ENCODE results near the gene MRRF. TPM values are rescaled to one million over a fixed set of nuclear protein-coding genes. Genes with fewer than 3 reads are reported as not detected.

MRRF gene
- total and polyA plus RNA-seq, 2 of the 4 experiments (the other 2 are of a cell fraction): 32.1 to 38.0 TPM

DNA sequence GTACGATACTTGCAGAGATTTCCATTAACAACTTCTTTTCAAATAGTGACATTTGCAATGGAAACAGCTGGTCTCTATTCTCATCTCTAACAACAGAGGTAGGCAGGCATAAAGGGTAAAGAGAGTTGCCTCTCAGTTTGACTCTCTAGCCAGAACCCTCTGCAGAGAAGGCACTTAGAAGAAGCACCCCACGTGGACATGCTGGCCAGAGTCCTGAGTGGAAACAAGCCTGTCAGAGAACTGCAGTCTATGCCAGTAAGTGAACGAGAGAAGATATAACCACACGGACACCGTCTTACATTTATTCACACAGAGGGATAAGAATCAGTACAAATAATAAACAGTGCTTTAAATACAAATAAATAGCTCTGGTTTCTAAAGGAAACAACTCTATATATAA is 25.0 kb upstream of the MRRF start:
- Histone ChIP-seq H3K9ac (ENCODE audit: low read depth, low read length) (no peak overlapping the region), H3K14ac (replicated peaks; ENCODE audit: low read depth, low read length) (no peak overlapping the region), H3K27me3 (ENCODE audit: control insufficient read depth, insufficient read depth, low read length) (no peaks in the 10 kb centered on the region), H4K91ac (ENCODE audit: insufficient read depth, low read depth, low read length) (no peak overlapping the region), H3K4me1 (ENCODE audit: control insufficient read depth, insufficient read depth, low read length) (no peaks in the 10 kb centered on the region), H3K36me3 (ENCODE audit: control insufficient read depth, insufficient read depth, low read length) (peaks cover 24% of the 10 kb centered on the region), H4K20me1 (ENCODE audit: insufficient read depth, low read length) (no peaks in the 10 kb centered on the region), H2AK9ac (replicated peaks; ENCODE audit: low read depth, low read length, poor library complexity) (no peak overlapping the region), H3K18ac (ENCODE audit: low read depth, low read length) (no peak overlapping the region), H2AK5ac (ENCODE audit: low read depth, low read length) (no peak overlapping the region), H2BK15ac (ENCODE audit: low read depth, low read length) (no peak overlapping the region), H3K4me2 (ENCODE audit: low read depth, low read length) (no peak overlapping the region), H2BK5ac (ENCODE audit: low read depth, low read length, poor library complexity, severe bottlenecking) (no peak overlapping the region), H4K8ac (ENCODE audit: low read depth in 2 of 2, low read length in 2 of 2) (no peak overlapping the region), H3K27ac (ENCODE audit: insufficient read depth, low read length) (no peak overlapping the region), H2BK120ac (ENCODE audit: low read depth, low read length) (no peak overlapping the region), H3K79me1 (ENCODE audit: low read depth in 1 of 2, low read length in 2 of 2) (no peaks in the 10 kb centered on the region; a peak in 1 of 4 replicates), H3K4ac (ENCODE audit: low read depth, low read length) (no peak overlapping the region), H2AFZ (replicated peaks; ENCODE audit: low read length, poor library complexity) (no peak overlapping the region), H3K4me3 (ENCODE audit: insufficient read depth, low read depth, low read length) (no peak overlapping the region), H2BK20ac (ENCODE audit: low read depth, low read length) (no peak overlapping the region), H3K9me3 (ENCODE audit: control insufficient read depth, insufficient read depth, low read length) (no peaks in the 10 kb centered on the region), H3K23ac (ENCODE audit: low read depth, low read length) (no peak overlapping the region), H3K9me1 (ENCODE audit: insufficient read depth, low read length) (no peaks in the 10 kb centered on the region), H4K5ac (ENCODE audit: low read depth, low read length) (no peak overlapping the region), H3K56ac (ENCODE audit: extremely low read depth, insufficient read depth, low read length) (no peak overlapping the region)
- ChIA-PET CTCF (no interaction called here), POLR2A (ENCODE audit: unreplicated experiment) (no interaction called here)
- ATAC-seq (ENCODE audit: low read depth): no peak
- intact Hi-C loops (cut with micrococcal nuclease): loop anchor here (5.0 kb wide), 1 partner anchor 53 kb away; no protein-coding TSS in a partner anchor
- WGBS, 2 experiments (ENCODE audit: extremely low coverage in 2 of 2, insufficient read length in 1 of 2): 50% methylated on average over 1 of the region's 5 CpGs; no CpG with 5 or more reads in 1 of the 2 experiments
- dilution Hi-C loops (cut with HindIII; ENCODE audit: low sequenced_read_pairs, unreplicated experiment): no loop called here
- BruUV-seq (replicated peaks): no TSS peak
- DNase-seq: no peak
- TF ChIP-seq ELK1 (IDR thresholded peaks at IDR 0.05; ENCODE audit: borderline replicate concordance, low read depth, low read length): no peak
- TF ChIP-seq RCOR1 (IDR thresholded peaks at IDR 0.05; ENCODE audit: insufficient replicate concordance, low read length): no peak
- no peak for TF ChIP-seq NFE2L2 (IDR thresholded peaks at IDR 0.05; ENCODE audit: low read depth, low read length)
- TF ChIP-seq RFX5 (IDR thresholded peaks at IDR 0.05; ENCODE audit: low read depth, low read length): no peak
- TF ChIP-seq MAFK (IDR thresholded peaks at IDR 0.05; ENCODE audit: low read depth, low read length): no peak
- no peak for TF ChIP-seq MAZ (IDR thresholded peaks at IDR 0.05; ENCODE audit: borderline replicate concordance, low read depth, low read length)
- no peak for TF ChIP-seq CHD1 (IDR thresholded peaks at IDR 0.05; ENCODE audit: low read depth, low read length)
- no peak for TF ChIP-seq USF2 (IDR thresholded peaks at IDR 0.05; ENCODE audit: low read depth, low read length)
- TF ChIP-seq FOS (IDR thresholded peaks at IDR 0.05; ENCODE audit: low read depth, low read length): no peak
- no peak for TF ChIP-seq MXI1 (IDR thresholded peaks at IDR 0.05; ENCODE audit: borderline replicate concordance, low read depth, low read length)
- TF ChIP-seq CTCF (conservative IDR thresholded peaks at IDR 0.05; ENCODE audit: low read depth, low read length): no peak
- TF ChIP-seq SMC3 (IDR thresholded peaks at IDR 0.05; ENCODE audit: low read depth, low read length): no peak
- no peak for TF ChIP-seq POLR2A (IDR thresholded peaks at IDR 0.05; ENCODE audit: low read depth, low read length)
- in situ Hi-C loops (cut with MboI; ENCODE audit: low sequenced_read_pairs): no loop called here

Measured in IMR-90 (cell line).